ENCODE measurements around the gene AK5.

Gene AK5

GRCh38 chr1:77412069-77412819, 130.4 kb downstream of the AK5 start:
- Histone ChIP-seq H2AFZ (no peak overlapping the region), H3K4me2 (ENCODE audit: low read length) (no peak overlapping the region), H3K27me3 (ENCODE audit: control insufficient read depth, insufficient read depth, low read length) (no peaks in the 10 kb centered on the region), H3K4me1 (no peaks in the 10 kb centered on the region), H3K27ac (no peak overlapping the region), H3K79me2 (no peaks in the 10 kb centered on the region), H3K9me3 (ENCODE audit: control insufficient read depth, low read length) (no peaks in the 10 kb centered on the region), H3K4me3 (ENCODE audit: low read depth, low read length) (no peak overlapping the region), H3K9ac (no peak overlapping the region), H3K36me3 (ENCODE audit: control insufficient read depth, insufficient read depth, low read length) (no peaks in the 10 kb centered on the region)
- no peak for TF ChIP-seq CTCF (IDR thresholded peaks at IDR 0.05)

- H3K4me1 ChIP-seq = no peaks in the 10 kb centered on the region
- H3K9me3 ChIP-seq (ENCODE audit: control insufficient read depth, low read length) = no peaks in the 10 kb centered on the region
- H3K36me3 ChIP-seq (ENCODE audit: control insufficient read depth, insufficient read depth, low read length) = no peaks in the 10 kb centered on the region
- H3K9ac ChIP-seq = no peak overlapping the region
- no peak overlapping the region for H3K27ac ChIP-seq
- H3K4me3 ChIP-seq (ENCODE audit: low read depth, low read length) = no peak overlapping the region
- no peak for TF ChIP-seq CTCF (IDR thresholded peaks at IDR 0.05)
- H3K79me2 ChIP-seq = no peaks in the 10 kb centered on the region
- H3K27me3 ChIP-seq (ENCODE audit: control insufficient read depth, insufficient read depth, low read length) = no peaks in the 10 kb centered on the region
- no peak overlapping the region for H2AFZ ChIP-seq
- no peak overlapping the region for H3K4me2 ChIP-seq (ENCODE audit: low read length)
Measured at GRCh38 chr1:77412820-77413530, 131.2 kb downstream of the AK5 start.

GRCh38 chr1:77413541-77414335, 131.9 kb downstream of the AK5 start:
- no peaks in the 10 kb centered on the region for H3K27me3 ChIP-seq (ENCODE audit: control insufficient read depth, insufficient read depth, low read length)
- H3K9me3 ChIP-seq (ENCODE audit: control insufficient read depth, low read length) = no peaks in the 10 kb centered on the region
- no peak overlapping the region for H2AFZ ChIP-seq
- no peak overlapping the region for H3K4me3 ChIP-seq (ENCODE audit: low read depth, low read length)
- TF ChIP-seq CTCF (IDR thresholded peaks at IDR 0.05) = no peak
- no peaks in the 10 kb centered on the region for H3K4me1 ChIP-seq
- H3K9ac ChIP-seq = no peak overlapping the region
- no peaks in the 10 kb centered on the region for H3K79me2 ChIP-seq
- no peak overlapping the region for H3K4me2 ChIP-seq (ENCODE audit: low read length)
- no peak overlapping the region for H3K27ac ChIP-seq
- H3K36me3 ChIP-seq (ENCODE audit: control insufficient read depth, insufficient read depth, low read length) = no peaks in the 10 kb centered on the region

- H3K9ac ChIP-seq = no peak overlapping the region
- no peak for TF ChIP-seq CTCF (IDR thresholded peaks at IDR 0.05)
- no peaks in the 10 kb centered on the region for H3K9me3 ChIP-seq (ENCODE audit: control insufficient read depth, low read length)
- no peaks in the 10 kb centered on the region for H3K79me2 ChIP-seq
- H2AFZ ChIP-seq = no peak overlapping the region
- no peak overlapping the region for H3K4me2 ChIP-seq (ENCODE audit: low read length)
- H3K36me3 ChIP-seq (ENCODE audit: control insufficient read depth, insufficient read depth, low read length) = no peaks in the 10 kb centered on the region
- no peaks in the 10 kb centered on the region for H3K27me3 ChIP-seq (ENCODE audit: control insufficient read depth, insufficient read depth, low read length)
- H3K4me3 ChIP-seq (ENCODE audit: low read depth, low read length) = no peak overlapping the region
- H3K27ac ChIP-seq = no peak overlapping the region
- no peaks in the 10 kb centered on the region for H3K4me1 ChIP-seq
Measured at GRCh38 chr1:77415579-77415978, 133.8 kb downstream of the AK5 start.
